ENCODE data around the gene ATP2C1. TPM values are rescaled to one million over a fixed set of nuclear protein-coding genes. Genes with fewer than 3 reads are reported as not detected.

ATP2C1 gene
- total and polyA plus RNA-seq, 2 of the 13 experiments (the other 11 are each of a cell fraction or from before 2014, with no cell fraction given): 32.4 to 37.6 TPM

DNA sequence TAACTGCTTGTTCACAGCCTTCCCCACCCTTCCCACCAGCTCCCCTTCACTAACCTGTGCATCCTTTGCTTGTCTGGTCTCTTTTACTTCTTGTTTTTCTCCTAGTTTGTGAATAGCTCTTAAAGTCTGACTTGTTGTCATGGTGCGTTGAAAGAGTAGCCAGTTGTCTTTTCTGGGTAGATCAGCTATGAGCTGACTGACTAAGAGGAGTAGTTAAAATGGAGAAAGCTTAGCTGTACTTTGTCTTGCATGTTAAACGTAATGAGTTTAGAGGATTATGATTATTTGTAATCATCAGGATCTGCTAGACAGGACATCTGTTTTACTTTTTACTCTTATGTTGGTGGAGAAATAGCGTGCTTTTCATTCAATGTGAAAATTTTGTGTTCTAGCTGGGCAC lies 35.9 kb downstream of the ATP2C1 start:
- ChIA-PET POLR2A (no interaction called here), CTCF (ENCODE audit: low intra/inter-chr PET ratio, low total read pairs) (no interaction called here)
- Histone ChIP-seq H3K4me1 (ENCODE audit: insufficient read depth, low read length) (no peaks in the 10 kb centered on the region), H3K79me2 (ENCODE audit: insufficient read depth, low read length) (peaks cover 8% of the 10 kb centered on the region), H3K9me3 (ENCODE audit: low read length) (no peaks in the 10 kb centered on the region), H4K20me1 (ENCODE audit: insufficient read depth, low read length) (no peaks in the 10 kb centered on the region), H2AFZ (ENCODE audit: low read length) (no peak overlapping the region), H3K27ac (ENCODE audit: extremely low read length, insufficient read depth, low read length) (no peak overlapping the region), H3K27me3 (ENCODE audit: control insufficient read depth in 1 of 2, insufficient read depth in 2 of 2, low read length in 2 of 2) (no peaks in the 10 kb centered on the region), H3K9ac (ENCODE audit: insufficient read depth, low read depth, low read length) (no peak overlapping the region), H3K4me3 (replicated peaks in 1 of 3; ENCODE audit: insufficient read depth in 1 of 3, low read depth in 2 of 3, low read length in 3 of 3) (no peak overlapping the region), H3K4me2 (ENCODE audit: low read depth, low read length) (no peak overlapping the region), H3K36me3 (replicated peaks in 1 of 2; ENCODE audit: control insufficient read depth in 1 of 2, insufficient read depth in 2 of 2, low read length in 2 of 2) (peaks cover 2 to 11% of the 10 kb centered on the region in 2 experiments; a peak in 2 of 5 replicates)
- FAIRE-seq: no peak
- DNase-seq (ENCODE audit: low spot score): no peak
- TF ChIP-seq ZBTB42 (CRISPR knock-in tag; IDR thresholded peaks at IDR 0.05) (no peak), ZNF792 (CRISPR knock-in tag; IDR thresholded peaks at IDR 0.05) (no peak), ZNF441 (CRISPR knock-in tag; IDR thresholded peaks at IDR 0.05; ENCODE audit: borderline replicate concordance) (no peak), PCBP1 (IDR thresholded peaks at IDR 0.05; ENCODE audit: borderline replicate concordance, low read depth, low read length) (no peak), DNMT1 (CRISPR knock-in tag; IDR thresholded peaks at IDR 0.05) (no peak), POGZ (CRISPR knock-in tag; IDR thresholded peaks at IDR 0.05) (no peak), SOX6 (IDR thresholded peaks at IDR 0.05) (no peak), SOX6 (CRISPR knock-in tag; IDR thresholded peaks at IDR 0.05) (no peak), ZFP36L1 (CRISPR knock-in tag; IDR thresholded peaks at IDR 0.05) (no peak), ZNF720 (CRISPR knock-in tag; IDR thresholded peaks at IDR 0.05) (no peak)
- TF ChIP-seq, protein P1, sequence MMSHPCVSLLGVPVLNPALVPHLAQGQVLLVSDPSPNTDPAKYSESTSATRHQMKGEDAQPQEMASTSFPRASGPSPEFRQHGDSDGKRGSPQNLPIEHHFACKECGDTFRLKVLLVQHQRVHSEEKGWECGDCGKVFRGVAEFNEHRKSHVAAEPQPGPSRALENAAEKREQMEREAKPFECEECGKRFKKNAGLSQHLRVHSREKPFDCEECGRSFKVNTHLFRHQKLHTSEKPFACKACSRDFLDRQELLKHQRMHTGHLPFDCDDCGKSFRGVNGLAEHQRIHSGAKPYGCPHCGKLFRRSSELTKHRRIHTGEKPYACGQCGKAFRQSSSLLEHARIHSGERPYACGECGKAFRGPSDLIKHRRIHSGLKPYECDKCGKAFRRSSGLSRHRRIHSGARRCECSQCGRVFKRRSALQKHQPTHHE (CRISPR knock-in tag; IDR thresholded peaks at IDR 0.05; ENCODE audit: borderline replicate concordance): no peak
- TF ChIP-seq, protein P2, sequence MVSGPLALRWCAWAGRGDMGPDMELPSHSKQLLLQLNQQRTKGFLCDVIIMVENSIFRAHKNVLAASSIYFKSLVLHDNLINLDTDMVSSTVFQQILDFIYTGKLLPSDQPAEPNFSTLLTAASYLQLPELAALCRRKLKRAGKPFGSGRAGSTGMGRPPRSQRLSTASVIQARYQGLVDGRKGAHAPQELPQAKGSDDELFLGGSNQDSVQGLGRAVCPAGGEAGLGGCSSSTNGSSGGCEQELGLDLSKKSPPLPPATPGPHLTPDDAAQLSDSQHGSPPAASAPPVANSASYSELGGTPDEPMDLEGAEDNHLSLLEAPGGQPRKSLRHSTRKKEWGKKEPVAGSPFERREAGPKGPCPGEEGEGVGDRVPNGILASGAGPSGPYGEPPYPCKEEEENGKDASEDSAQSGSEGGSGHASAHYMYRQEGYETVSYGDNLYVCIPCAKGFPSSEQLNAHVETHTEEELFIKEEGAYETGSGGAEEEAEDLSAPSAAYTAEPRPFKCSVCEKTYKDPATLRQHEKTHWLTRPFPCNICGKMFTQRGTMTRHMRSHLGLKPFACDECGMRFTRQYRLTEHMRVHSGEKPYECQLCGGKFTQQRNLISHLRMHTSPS (CRISPR knock-in tag; IDR thresholded peaks at IDR 0.05; ENCODE audit: low read depth): no peak
- TF ChIP-seq, protein P3, sequence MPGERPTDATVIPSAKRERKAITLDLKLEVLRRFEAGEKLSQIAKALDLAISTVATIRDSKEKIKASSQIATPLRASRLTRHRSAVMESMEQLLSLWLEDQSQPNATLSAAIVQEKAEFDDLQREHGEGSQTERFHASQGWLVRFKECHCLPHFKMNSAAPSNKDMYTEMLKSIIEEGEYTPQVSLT (CRISPR knock-in tag; IDR thresholded peaks at IDR 0.05; ENCODE audit: borderline replicate concordance, low read depth): no peak
- TF ChIP-seq, protein P4, sequence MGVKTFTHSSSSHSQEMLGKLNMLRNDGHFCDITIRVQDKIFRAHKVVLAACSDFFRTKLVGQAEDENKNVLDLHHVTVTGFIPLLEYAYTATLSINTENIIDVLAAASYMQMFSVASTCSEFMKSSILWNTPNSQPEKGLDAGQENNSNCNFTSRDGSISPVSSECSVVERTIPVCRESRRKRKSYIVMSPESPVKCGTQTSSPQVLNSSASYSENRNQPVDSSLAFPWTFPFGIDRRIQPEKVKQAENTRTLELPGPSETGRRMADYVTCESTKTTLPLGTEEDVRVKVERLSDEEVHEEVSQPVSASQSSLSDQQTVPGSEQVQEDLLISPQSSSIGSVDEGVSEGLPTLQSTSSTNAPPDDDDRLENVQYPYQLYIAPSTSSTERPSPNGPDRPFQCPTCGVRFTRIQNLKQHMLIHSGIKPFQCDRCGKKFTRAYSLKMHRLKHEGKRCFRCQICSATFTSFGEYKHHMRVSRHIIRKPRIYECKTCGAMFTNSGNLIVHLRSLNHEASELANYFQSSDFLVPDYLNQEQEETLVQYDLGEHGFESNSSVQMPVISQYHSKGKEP (CRISPR knock-in tag; IDR thresholded peaks at IDR 0.05): no peak
- in situ Hi-C loops (cut with HindIII; ENCODE audit: extremely low pct_ligation_motif_present, low pct_unique_long_range_greater_than_20kb) (no loop called here), intact Hi-C loops (cut with micrococcal nuclease; ENCODE audit: unreplicated experiment) (no loop called here)
- no TSS peak for BruUV-seq (replicated peaks)
- no peak for ATAC-seq
- 65% methylated on average over 3 of the region's 3 CpGs for WGBS (ENCODE audit: low lambda C conversion rate)

All from HepG2 (cell line).